Kidney epithelial cell (primary cell): ENCODE data around the gene DGKB. TPM values are rescaled to one million over a fixed set of nuclear protein-coding genes. Genes with fewer than 3 reads are reported as not detected.

ENCODE experiments used
- DNase-seq: peaks from one replicate; pipeline ENCODE4 v3.0.0-alpha.2; 2010; ENCODE audit warnings: low read depth
- H3K27me3 ChIP-seq: 2 replicates; pipeline ENCODE4 v1.6.0; 2011; ENCODE audit warnings: low read length; ENCODE audit not compliant: control insufficient read depth, insufficient read depth
- H3K36me3 ChIP-seq: 2 replicates; pipeline ENCODE4 v1.5.1; 2011; ENCODE audit warnings: low read length; ENCODE audit not compliant: control insufficient read depth, insufficient read depth
- H3K4me3 ChIP-seq: 2 replicates; pipeline ENCODE4 v1.5.1; 2011; ENCODE audit warnings: low read depth, mild to moderate bottlenecking, control low read depth, low read length
- total RNA-seq: library from RNA; depleted of rRNA; stranded (reverse); fragments of >200 nt; gene quantifications from 2 replicates; pipeline ENCODE4 v1.2.3, GENCODE V29; 2015
- TF ChIP-seq, protein P1 (sequence below): IDR thresholded peaks from 2 replicates; pipeline ENCODE4 v1.5.1; 2011; ENCODE audit warnings: mild to moderate bottlenecking, moderate library complexity, low read length, control low read depth, inconsistent platforms; ENCODE audit not compliant: insufficient read depth, poor library complexity, severe bottlenecking

Gene DGKB
- total RNA-seq, 1 donor from 2014 or later, result not detected

DNA sequence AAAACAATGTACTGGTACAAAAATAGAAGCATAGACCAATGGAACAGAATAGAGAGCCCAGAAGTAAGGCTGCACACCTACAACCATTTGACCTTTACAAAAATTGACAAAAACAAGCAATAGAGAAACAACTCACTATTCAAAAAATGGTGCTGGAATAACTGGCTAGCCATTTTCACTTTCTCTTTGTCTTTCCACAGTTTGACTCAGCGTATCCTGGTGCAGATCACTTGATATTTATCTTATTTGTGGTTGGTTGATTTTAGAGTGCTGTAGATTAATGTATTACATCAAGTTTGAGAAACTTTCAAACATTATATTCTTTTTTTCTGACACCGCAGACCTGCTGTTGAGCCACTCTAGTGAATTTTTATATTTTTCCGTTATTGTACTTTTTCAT, 381.4 kb downstream of the DGKB start:
- no peaks in the 10 kb centered on the region for H3K36me3 ChIP-seq
- no peak overlapping the region for H3K4me3 ChIP-seq
- H3K27me3 ChIP-seq, result no peaks in the 10 kb centered on the region
- TF ChIP-seq, protein P1, sequence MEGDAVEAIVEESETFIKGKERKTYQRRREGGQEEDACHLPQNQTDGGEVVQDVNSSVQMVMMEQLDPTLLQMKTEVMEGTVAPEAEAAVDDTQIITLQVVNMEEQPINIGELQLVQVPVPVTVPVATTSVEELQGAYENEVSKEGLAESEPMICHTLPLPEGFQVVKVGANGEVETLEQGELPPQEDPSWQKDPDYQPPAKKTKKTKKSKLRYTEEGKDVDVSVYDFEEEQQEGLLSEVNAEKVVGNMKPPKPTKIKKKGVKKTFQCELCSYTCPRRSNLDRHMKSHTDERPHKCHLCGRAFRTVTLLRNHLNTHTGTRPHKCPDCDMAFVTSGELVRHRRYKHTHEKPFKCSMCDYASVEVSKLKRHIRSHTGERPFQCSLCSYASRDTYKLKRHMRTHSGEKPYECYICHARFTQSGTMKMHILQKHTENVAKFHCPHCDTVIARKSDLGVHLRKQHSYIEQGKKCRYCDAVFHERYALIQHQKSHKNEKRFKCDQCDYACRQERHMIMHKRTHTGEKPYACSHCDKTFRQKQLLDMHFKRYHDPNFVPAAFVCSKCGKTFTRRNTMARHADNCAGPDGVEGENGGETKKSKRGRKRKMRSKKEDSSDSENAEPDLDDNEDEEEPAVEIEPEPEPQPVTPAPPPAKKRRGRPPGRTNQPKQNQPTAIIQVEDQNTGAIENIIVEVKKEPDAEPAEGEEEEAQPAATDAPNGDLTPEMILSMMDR, result no peak
- no peak for DNase-seq

DNA sequence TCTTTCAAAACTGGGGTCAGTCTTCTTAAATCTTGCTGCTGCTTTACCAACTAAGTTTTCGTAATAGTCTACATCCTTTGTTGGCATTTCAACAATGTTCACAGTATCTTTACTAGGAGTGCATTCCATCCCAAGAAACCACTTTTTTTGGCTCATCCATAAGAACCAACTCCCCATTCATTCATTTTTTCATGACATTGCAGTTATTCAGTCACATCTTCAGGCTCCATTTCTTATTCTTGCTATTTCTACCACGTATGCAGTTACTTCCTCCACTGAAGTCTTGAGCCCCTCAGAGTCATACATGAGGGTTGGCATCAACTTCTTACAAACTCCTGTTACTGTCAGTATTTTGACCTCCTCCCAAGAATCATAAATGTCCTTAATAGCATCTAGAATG, 392.3 kb downstream of the DGKB start:
- no peaks in the 10 kb centered on the region for H3K27me3 ChIP-seq
- no peak overlapping the region for H3K4me3 ChIP-seq
- H3K36me3 ChIP-seq, result no peaks in the 10 kb centered on the region
- no peak for DNase-seq
- TF ChIP-seq, protein P1, result no peak

DNA sequence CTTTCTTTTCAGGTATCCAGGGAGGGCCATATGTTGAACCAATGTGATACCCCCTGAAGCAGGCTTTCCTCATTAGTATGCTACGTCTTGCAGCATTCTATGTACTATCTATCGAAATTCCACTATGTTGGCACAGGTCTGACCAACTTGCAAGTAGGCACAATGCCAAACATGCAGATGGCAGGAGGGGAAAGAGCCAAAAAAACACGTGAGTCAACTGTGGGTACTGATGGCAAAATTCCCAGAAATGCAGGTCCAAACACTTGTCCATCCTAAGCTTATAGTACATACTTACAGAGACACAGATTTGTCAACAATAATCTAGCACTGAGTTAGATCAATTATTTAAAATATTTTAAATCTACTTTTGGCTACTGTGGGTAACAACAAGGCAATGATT, 394.9 kb downstream of the DGKB start:
- peak; percentile 21 for DNase-seq
- H3K4me3 ChIP-seq, result no peak overlapping the region
- TF ChIP-seq, protein P1, result no peak

DNA sequence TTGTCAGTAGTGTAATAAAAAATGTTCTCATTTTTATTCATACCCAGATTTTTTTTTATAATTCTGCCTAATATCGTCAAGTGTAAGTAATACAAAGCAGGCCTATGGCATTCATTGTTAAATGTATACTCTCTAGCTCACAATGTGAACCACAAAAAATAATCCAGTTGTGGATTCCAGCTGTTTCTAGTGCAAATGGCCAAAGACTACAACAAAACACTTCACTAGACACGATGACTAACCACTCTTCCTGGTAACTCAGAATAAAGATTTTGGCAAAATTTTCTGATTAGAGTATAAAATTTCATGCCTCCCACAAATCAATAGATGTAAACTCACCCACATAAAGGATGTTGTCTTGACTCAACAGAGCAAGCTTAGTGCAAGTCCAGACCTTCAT, 396.6 kb downstream of the DGKB start:
- no peaks in the 10 kb centered on the region for H3K36me3 ChIP-seq
- H3K27me3 ChIP-seq, result no peaks in the 10 kb centered on the region
- TF ChIP-seq, protein P1, result no peak
- no peak for DNase-seq
- H3K4me3 ChIP-seq, result no peak overlapping the region

More for the DNA sequence above, 394.9 kb downstream of the DGKB start:
- Histone ChIP-seq H3K36me3 (no peaks in the 10 kb centered on the region), H3K27me3 (no peaks in the 10 kb centered on the region)

DNA sequence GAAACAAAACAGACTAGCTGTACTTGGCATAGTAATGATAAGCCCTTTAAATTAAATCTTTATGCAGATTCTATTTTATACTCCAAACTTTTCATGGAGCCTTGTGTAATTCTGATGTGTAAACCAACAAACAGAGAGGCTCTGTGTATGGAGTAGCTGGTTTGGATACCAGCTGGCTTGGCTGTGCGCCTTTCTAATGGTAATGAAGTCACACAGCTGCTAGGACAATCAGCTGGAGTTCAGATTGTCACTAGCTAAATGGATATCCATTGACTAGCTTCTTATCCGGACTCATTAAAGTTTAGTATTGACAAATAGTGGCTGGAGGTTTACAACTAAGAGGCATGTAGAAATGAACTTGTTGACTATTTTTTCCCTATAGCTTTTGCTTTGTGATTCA, 398.4 kb downstream of the DGKB start:
- Histone ChIP-seq H3K27me3 (no peaks in the 10 kb centered on the region), H3K36me3 (no peaks in the 10 kb centered on the region), H3K4me3 (no peak overlapping the region)
- DNase-seq, result no peak
- TF ChIP-seq, protein P1, result no peak

DNA sequence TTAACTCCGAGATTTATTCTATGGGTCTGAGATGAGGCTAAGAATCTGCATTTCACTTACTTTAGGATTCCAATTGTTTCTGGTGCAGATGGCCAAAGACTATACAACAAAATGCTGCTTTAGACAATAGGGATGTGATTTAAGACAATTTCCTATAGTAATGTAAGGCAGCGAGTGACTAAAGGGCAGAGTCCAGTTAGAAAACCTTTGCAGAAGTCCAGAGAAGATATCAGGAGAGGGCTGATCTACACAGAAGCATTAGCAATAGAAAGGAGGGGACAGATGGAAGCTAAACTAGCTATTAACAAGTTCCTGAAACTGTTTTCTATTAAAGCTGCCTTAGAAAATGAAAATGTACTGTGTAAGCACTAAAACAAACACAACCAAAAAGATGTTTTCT, 398.9 kb downstream of the DGKB start:
- no peaks in the 10 kb centered on the region for H3K27me3 ChIP-seq
- no peak for DNase-seq
- TF ChIP-seq, protein P1, result no peak
- H3K36me3 ChIP-seq, result no peaks in the 10 kb centered on the region
- H3K4me3 ChIP-seq, result no peak overlapping the region
